Mammary epithelial cell (primary cell): Measurements from ENCODE around the gene OCA2.

Source experiments
- CTCF ChIP-seq, 2 donors: IDR thresholded peaks in 1 of 2; conservative IDR thresholded peaks in 1 of 2; 2 replicates each; pipeline ENCODE4 v1.5.1; 2011 to 2012; ENCODE audit warnings: inconsistent platforms in 2 of 2, low read length in 2 of 2, mild to moderate bottlenecking in 2 of 2, control low read depth in 1 of 2, low read depth in 1 of 2; ENCODE audit not compliant: insufficient read depth in 1 of 2; ENCODE audit errors: extremely low read depth in 1 of 2
- EZH2 ChIP-seq: IDR thresholded peaks from 2 replicates; pipeline ENCODE4 v1.6.1; 2012; ENCODE audit warnings: low read length, inconsistent platforms, borderline replicate concordance

DNA sequence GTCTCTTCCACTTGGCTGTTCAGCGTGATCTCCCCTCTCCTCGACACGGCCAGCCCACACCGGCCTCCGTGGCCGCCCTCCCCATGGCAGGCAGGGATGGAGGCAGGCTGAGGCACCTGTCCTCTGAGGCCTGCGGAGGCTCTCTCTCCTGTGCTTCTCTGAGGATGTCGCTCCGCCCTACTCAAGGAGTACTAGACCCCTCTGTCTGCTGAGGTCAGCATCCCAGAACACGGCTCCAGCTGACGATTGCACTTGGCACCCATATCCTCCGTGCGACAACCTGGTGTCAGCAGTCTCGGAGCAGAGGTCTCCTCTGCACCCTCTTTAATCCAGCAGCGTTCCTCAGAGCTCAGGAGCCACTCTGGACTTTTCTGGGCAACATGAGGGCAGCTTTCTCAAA lies 322.6 kb downstream of the OCA2 start:
- TF ChIP-seq CTCF (conservative IDR thresholded peaks at IDR 0.05 in 1 of 2, IDR thresholded peaks at IDR 0.05 in 1 of 2; ENCODE audit: extremely low read depth in 1 of 2, insufficient read depth in 1 of 2, low read depth in 1 of 2, low read length in 2 of 2) (no peak), EZH2 (no peak)
